CD14-positive monocyte (primary cell): ENCODE measurements around the gene ADAM11. TPM values are rescaled to one million over a fixed set of nuclear protein-coding genes. Genes with fewer than 3 reads are reported as not detected.
A peak's percentile ranks its signal among the peaks of the same experiment; 100 is the strongest.

Source experiments
- DNase-seq, 3 donors: peaks; one replicate each; pipeline ENCODE4 v3.0.0-alpha.2; 2011 to 2022
- H2AFZ ChIP-seq: 2 replicates; pipeline ENCODE4 v1.6.0; 2012; ENCODE audit warnings: mild to moderate bottlenecking, low read depth, low read length, inconsistent platforms; ENCODE audit not compliant: insufficient read depth, poor library complexity, severe bottlenecking
- H3K27ac ChIP-seq, 2 donors: 1 replicate in 1 of 2; 2 replicates in 1 of 2; pipeline ENCODE4 v1.5.1; 2012 to 2013; ENCODE audit warnings: low read length in 2 of 2, control low read depth in 1 of 2, inconsistent platforms in 1 of 2, low read depth in 1 of 2, mild to moderate bottlenecking in 1 of 2
- H3K27me3 ChIP-seq, 2 donors: one replicate each; pipeline versions ENCODE4 v1.6.0 to v1.6.1; 2011 to 2013; ENCODE audit warnings: low read length in 2 of 2; ENCODE audit not compliant: control insufficient read depth in 2 of 2, insufficient read depth in 2 of 2
- H3K36me3 ChIP-seq, 2 donors: replicated peaks in 1 of 2; 1 replicate in 1 of 2; 2 replicates in 1 of 2; pipeline versions ENCODE4 v1.5.1 to v1.6.1; 2012 to 2013; ENCODE audit warnings: low read length in 2 of 2, control low read depth in 1 of 2, inconsistent platforms in 1 of 2, mild to moderate bottlenecking in 1 of 2; ENCODE audit not compliant: insufficient read depth in 2 of 2, control insufficient read depth in 1 of 2
- H3K4me1 ChIP-seq, 2 donors: 1 replicate in 1 of 2; 2 replicates in 1 of 2; pipeline versions ENCODE4 v1.5.1 to v1.6.1; 2012 to 2013; ENCODE audit warnings: low read length in 2 of 2, control low read depth in 1 of 2, inconsistent platforms in 1 of 2, mild to moderate bottlenecking in 1 of 2, moderate library complexity in 1 of 2; ENCODE audit not compliant: insufficient read depth in 2 of 2, control insufficient read depth in 1 of 2
- H3K4me2 ChIP-seq: replicated peaks from 2 replicates; pipeline ENCODE3; 2012; ENCODE audit warnings: low read length, moderate library complexity, mild to moderate bottlenecking; ENCODE audit not compliant: poor library complexity, severe bottlenecking; ENCODE audit errors: extremely low read depth
- H3K4me3 ChIP-seq, 3 experiments: fragments of 200-600 bp in 1 of 3; sonication (generic) in 1 of 3; replicated peaks in 1 of 3; 1 replicate in 2 of 3; 2 replicates in 1 of 3; pipeline ENCODE4 v1.5.1; 2011 to 2013; ENCODE audit warnings: low read length in 3 of 3, mild to moderate bottlenecking in 3 of 3, control low read depth in 2 of 3, low read depth in 2 of 3, inconsistent platforms in 1 of 3, moderate library complexity in 1 of 3
- H3K79me2 ChIP-seq: 2 replicates; pipeline ENCODE4 v1.6.0; 2012; ENCODE audit warnings: mild to moderate bottlenecking, control low read depth, inconsistent platforms, low read length, moderate library complexity; ENCODE audit not compliant: insufficient read depth
- H3K9ac ChIP-seq: 2 replicates; pipeline ENCODE4 v1.6.0; 2017; ENCODE audit warnings: low read length, mild to moderate bottlenecking; ENCODE audit not compliant: insufficient read depth, poor library complexity, severe bottlenecking
- H3K9me3 ChIP-seq, 2 donors: replicated peaks in 1 of 2; 1 replicate in 1 of 2; 2 replicates in 1 of 2; pipeline versions ENCODE4 v1.5.1 to v1.6.1; 2012 to 2013; ENCODE audit warnings: low read length in 2 of 2, control low read depth in 1 of 2; ENCODE audit not compliant: control insufficient read depth in 1 of 2, insufficient read depth in 1 of 2
- H4K20me1 ChIP-seq: 2 replicates; pipeline ENCODE4 v1.6.0; 2012; ENCODE audit warnings: mild to moderate bottlenecking, low read length, control low read depth, moderate library complexity; ENCODE audit not compliant: insufficient read depth
- H3K27ac Mint-ChIP-seq, 7 donors: one replicate each; pipeline ENCODE4 v1.8.0; 2020; ENCODE audit warnings: mild to moderate bottlenecking in 7 of 7, mixed read lengths in 7 of 7, moderate library complexity in 6 of 7, inconsistent platforms in 2 of 7
- H3K27me3 Mint-ChIP-seq, 3 donors: one replicate each; pipeline ENCODE4 v1.8.0; 2021 to 2022; ENCODE audit warnings: low read depth in 3 of 3, mild to moderate bottlenecking in 3 of 3, mixed read lengths in 3 of 3, moderate library complexity in 3 of 3, inconsistent platforms in 1 of 3
- H3K36me3 Mint-ChIP-seq, 2 donors: one replicate each; pipeline ENCODE4 v1.8.0; 2020; ENCODE audit warnings: mixed read lengths in 2 of 2, inconsistent platforms in 1 of 2, mild to moderate bottlenecking in 1 of 2
- H3K4me1 Mint-ChIP-seq: one replicate; pipeline ENCODE4 v1.8.0; 2020; ENCODE audit warnings: mild to moderate bottlenecking, mixed read lengths
- H3K4me3 Mint-ChIP-seq, 2 donors: one replicate each; pipeline ENCODE4 v1.8.0; 2020; ENCODE audit warnings: mild to moderate bottlenecking in 2 of 2, mixed read lengths in 2 of 2, moderate library complexity in 1 of 2
- H3K9me3 Mint-ChIP-seq, 7 donors: one replicate each; pipeline ENCODE4 v1.8.0; 2020 to 2022; ENCODE audit warnings: mixed read lengths in 7 of 7, mild to moderate bottlenecking in 6 of 7, moderate library complexity in 6 of 7, inconsistent platforms in 2 of 7
- WGBS: methylation state at CpG from one replicate; pipeline ENCODE4 v1.1.5; 2013; ENCODE audit warnings: missing lambda C conversion rate; ENCODE audit not compliant: insufficient coverage; 5-methylcytosine and 5-hydroxymethylcytosine counted together
- intact Hi-C, 2 donors: fragments of 100-400 bp; cut with micrococcal nuclease; formaldehyde crosslinking; loops; one replicate each; pipeline versions ENCODE4 v1.15.0 to v1.15.1; 2023
- polyA plus RNA-seq, 3 donors: library from polyadenylated mRNA; depleted of rRNA in 1 of 3; unstranded in 2 of 3; stranded (reverse) in 1 of 3; fragments of 300-500 nt in 2 of 3; fragments of >200 nt in 1 of 3; fragmentation: Illumina TruSeq in 2 of 3; gene quantifications; 1 replicate in 2 of 3; 2 replicates in 1 of 3; pipeline ENCODE4 v1.2.3, GENCODE V29; 2012 to 2021
- TF ChIP-seq, protein P1 (sequence below): fragments of 200-600 bp; IDR thresholded peaks from one replicate; pipeline ENCODE4 v1.8.0; 2022; ENCODE audit warnings: antibody characterized with exemption, mild to moderate bottlenecking

ADAM11 gene
- polyA plus RNA-seq, 3 donors, result 0.19 TPM; not detected in 2

DNA sequence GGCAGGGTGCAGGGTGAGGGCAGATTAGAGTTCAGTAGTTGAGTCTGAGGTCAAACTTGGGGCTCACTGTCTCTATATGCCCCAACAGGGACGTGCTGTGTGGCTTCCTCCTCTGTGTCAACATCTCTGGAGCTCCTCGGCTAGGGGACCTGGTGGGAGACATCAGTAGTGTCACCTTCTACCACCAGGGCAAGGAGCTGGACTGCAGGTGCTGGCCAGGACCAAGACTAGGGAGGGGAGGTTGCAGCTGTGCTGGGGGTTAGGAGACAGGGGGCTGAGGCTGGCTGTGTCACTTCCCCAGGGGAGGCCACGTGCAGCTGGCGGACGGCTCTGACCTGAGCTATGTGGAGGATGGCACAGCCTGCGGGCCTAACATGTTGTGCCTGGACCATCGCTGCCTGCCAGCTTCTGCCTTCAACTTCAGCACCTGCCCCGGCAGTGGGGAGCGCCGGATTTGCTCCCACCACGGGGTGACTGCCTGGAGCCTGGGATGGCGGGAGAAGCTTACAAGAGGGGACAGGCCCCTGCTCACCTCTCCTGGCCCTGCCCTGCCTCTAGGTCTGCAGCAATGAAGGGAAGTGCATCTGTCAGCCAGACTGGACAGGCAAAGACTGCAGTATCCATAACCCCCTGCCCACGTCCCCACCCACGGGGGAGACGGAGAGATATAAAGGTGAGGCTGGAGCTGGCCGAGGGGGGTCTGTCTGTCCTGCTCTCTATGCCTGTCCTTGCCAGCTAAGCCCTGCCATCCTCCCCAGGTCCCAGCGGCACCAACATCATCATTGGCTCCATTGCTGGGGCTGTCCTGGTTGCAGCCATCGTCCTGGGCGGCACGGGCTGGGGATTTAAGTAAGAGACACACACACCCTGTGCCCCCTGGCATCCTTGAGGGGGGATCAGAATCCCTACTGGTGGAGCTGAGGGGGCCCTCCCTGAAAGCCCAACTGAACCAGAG, 18.9 kb downstream of the ADAM11 start:
- Mint-ChIP-seq H3K4me3 (peak overlapping the region in 1 of 2 donors; percentile 59), H3K9me3 (peaks cover 0 to 2% (median 0%) of the 10 kb centered on the region in 7 donors), H3K27ac (peak overlapping the region in 1 of 7 donors; percentile 70), H3K27me3 (peaks cover 22 to 49% (median 34%) of the 10 kb centered on the region in 3 donors), H3K36me3 (no peaks in the 10 kb centered on the region), H3K4me1 (peaks cover 25% of the 10 kb centered on the region)
- Histone ChIP-seq H4K20me1 (no peaks in the 10 kb centered on the region), H3K27me3 (peaks cover 0 to 21% of the 10 kb centered on the region in 2 donors), H3K9ac (no peak overlapping the region), H3K79me2 (no peaks in the 10 kb centered on the region), H3K4me1 (peaks cover 22 to 29% of the 10 kb centered on the region in 2 donors), H3K9me3 (no peaks in the 10 kb centered on the region), H2AFZ (no peak overlapping the region), H3K4me2 (no peak overlapping the region), H3K4me3 (no peak overlapping the region), H3K27ac (no peak overlapping the region), H3K36me3 (no peaks in the 10 kb centered on the region)
- intact Hi-C loops, result loop anchor here (5.0 to 10.0 kb wide), 2 partner anchors 245 to 357 kb away; partner anchors contain the start of genes ACBD4 (in 2 of the 2) and PLCD3 (in 2 of the 2)
- whole genome bisulfite sequencing, result 81% methylated on average over 10 of the region's 20 CpGs
- TF ChIP-seq, protein P1, sequence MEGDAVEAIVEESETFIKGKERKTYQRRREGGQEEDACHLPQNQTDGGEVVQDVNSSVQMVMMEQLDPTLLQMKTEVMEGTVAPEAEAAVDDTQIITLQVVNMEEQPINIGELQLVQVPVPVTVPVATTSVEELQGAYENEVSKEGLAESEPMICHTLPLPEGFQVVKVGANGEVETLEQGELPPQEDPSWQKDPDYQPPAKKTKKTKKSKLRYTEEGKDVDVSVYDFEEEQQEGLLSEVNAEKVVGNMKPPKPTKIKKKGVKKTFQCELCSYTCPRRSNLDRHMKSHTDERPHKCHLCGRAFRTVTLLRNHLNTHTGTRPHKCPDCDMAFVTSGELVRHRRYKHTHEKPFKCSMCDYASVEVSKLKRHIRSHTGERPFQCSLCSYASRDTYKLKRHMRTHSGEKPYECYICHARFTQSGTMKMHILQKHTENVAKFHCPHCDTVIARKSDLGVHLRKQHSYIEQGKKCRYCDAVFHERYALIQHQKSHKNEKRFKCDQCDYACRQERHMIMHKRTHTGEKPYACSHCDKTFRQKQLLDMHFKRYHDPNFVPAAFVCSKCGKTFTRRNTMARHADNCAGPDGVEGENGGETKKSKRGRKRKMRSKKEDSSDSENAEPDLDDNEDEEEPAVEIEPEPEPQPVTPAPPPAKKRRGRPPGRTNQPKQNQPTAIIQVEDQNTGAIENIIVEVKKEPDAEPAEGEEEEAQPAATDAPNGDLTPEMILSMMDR, result no peak
- DNase-seq, result peak in 1 of 3 donors; percentile 5

DNA sequence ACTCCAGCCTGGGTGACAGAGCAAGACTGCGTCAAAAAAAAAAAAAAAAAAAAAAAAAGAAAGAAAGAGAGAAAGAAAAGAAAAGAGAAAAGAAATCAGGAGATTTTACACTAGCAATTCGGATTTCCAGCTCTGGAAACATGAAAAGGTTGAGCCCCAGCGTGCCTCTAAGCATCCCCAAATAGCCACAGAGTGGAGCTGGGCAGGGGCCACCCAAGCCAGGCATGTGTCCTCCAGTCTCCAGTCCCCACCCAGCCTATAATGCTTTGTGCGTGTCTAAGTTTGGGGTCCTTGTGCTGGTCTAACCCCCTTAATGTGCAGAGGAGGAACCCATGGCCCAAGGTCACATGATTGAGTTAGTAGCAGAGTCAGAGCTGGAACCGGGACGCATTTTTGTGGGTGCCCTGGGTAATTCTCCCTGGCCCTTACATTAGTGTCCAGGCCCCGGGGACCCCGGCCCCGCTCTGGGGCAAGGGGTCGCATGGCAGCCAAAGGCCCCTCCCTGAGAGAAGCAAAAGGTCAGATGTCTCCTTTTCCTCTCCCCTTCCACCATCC, 19.9 kb downstream of the ADAM11 start:
- peaks cover 0 to 2% (median 0%) of the 10 kb centered on the region in 7 donors for H3K9me3 Mint-ChIP-seq
- DNase-seq, result no peak
- Histone ChIP-seq H4K20me1 (no peaks in the 10 kb centered on the region), H3K79me2 (no peaks in the 10 kb centered on the region), H3K4me2 (peak overlapping the region; percentile 72), H3K27ac (no peak overlapping the region), H3K4me3 (peak overlapping the region in 1 of 3 experiments; percentile 48), H3K4me1 (peaks cover 22 to 29% of the 10 kb centered on the region in 2 donors), H3K27me3 (peaks cover 0 to 21% of the 10 kb centered on the region in 2 donors), H2AFZ (peak overlapping the region; percentile 81), H3K36me3 (no peaks in the 10 kb centered on the region), H3K9ac (no peak overlapping the region), H3K9me3 (no peaks in the 10 kb centered on the region)
- no peaks in the 10 kb centered on the region for H3K36me3 Mint-ChIP-seq
- H3K4me1 Mint-ChIP-seq, result peaks cover 25% of the 10 kb centered on the region
- H3K27me3 Mint-ChIP-seq, result peaks cover 21 to 44% (median 30%) of the 10 kb centered on the region in 3 donors
- peak overlapping the region in 1 of 7 donors; percentile 35 for H3K27ac Mint-ChIP-seq
- TF ChIP-seq, protein P1, result no peak
- WGBS, result 24% methylated on average over 6 of the region's 10 CpGs
- H3K4me3 Mint-ChIP-seq, result peak overlapping the region; percentile 59 to 81
- intact Hi-C loops, result loop anchor here (5.0 to 10.0 kb wide), 2 partner anchors 244 to 356 kb away; partner anchors contain the start of genes ACBD4 (in 2 of the 2) and PLCD3 (in 2 of the 2)
